ENCODE results near the gene GBE1.
"Not testable (repeated sequence)": the region's sequence is repeated elsewhere in the genome, so short reads cannot be mapped to it uniquely, and the experiment has no call there.

The GBE1 gene

GRCh38 chr3:81544385-81544784 lies 217.1 kb downstream of the GBE1 start:
- no peak for DNase-seq (ENCODE audit: low read depth in 2 of 2, low spot score in 1 of 2)

DNA sequence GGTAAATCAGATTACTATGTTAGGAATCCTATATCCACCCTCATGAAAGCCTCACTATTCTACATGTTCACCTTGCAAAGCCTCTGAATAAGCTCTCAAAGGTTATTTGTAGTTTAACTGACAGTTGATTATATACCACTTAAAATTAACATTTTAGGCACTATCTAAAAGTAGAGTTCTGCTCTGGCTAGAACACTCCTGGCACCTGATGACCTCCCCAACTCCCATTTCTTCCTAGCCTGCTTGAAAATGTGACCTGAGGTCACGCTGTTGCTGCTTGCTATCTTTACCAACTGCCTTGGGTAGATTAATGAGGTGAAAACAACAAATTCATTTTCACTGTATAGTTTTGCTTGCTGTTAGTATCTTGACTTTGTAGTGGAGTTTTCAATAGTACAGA lies 220.7 kb downstream of the GBE1 start:
- no peak for DNase-seq (ENCODE audit: low read depth in 2 of 2, low spot score in 1 of 2)

DNA sequence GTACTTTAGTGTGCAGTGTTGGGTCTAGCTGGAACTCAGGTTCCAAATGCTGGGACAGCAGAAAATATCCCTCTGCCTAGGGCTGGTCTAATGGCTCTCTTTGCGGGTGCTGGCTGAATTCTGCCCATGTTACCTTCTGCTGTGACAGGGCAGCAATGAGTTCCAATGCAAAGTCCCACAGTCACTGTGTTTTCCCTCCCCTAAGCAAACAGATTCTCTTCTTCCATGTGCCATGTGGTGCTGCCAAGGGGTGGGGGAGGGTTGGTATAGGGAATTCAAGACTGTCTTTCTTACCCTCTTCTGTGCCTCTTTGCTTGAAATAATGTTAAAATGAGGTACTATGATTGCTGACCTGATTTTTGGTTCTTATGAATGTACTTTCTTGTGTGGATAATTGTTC lies 229.6 kb downstream of the GBE1 start:
- DNase-seq (ENCODE audit: low read depth in 2 of 2, low spot score in 1 of 2) = no peak

DNA sequence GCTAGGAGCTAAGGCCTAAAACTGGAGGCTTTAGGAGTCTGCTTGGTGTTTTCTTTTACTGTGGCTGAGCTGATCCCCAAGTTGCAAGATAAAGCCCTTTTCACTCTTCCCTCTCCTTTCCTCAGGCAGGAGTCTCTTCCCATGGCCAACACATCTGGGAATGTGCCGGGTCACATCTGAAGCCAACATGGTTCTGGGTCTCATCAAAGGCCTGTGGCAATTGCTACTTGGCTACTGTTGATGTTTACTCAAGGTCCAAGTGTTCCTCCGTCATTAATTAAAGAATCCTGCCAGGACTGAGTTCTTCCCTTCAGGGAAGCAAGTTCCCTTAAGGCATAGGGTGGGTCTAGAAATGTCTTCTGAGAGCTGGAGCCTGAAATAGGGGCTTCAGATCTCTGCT lies 230.2 kb downstream of the GBE1 start:
- DNase-seq (ENCODE audit: low read depth in 2 of 2, low spot score in 1 of 2) = no peak

- DNase-seq (ENCODE audit: low read depth in 2 of 2, low spot score in 1 of 2) = no peak
Measured at GRCh38 chr3:81530180-81530939, 231.1 kb downstream of the GBE1 start.

GRCh38 chr3:81521855-81522254 lies 239.6 kb downstream of the GBE1 start:
- no peak for DNase-seq (ENCODE audit: low read depth in 2 of 2, low spot score in 1 of 2)

DNA sequence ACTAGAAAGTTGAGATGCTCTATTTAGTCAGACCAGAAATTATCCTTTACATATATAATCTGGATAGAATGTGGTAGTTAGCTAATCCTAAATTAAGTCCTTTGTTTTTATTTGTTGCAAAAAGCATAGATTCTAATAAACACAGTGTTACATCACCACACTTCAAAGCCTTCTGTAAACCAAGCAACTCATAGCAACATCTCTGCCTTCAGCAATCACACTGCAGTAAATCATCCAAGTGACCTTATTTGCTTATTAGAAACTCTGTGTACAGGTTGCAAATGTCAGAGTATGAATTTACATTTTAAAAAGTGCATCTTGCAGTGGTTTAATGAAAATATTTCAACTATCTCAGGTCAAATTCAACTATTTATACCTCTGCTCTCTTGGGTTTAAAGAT lies 242.5 kb downstream of the GBE1 start:
- no peak for DNase-seq (ENCODE audit: low read depth in 2 of 2, low spot score in 1 of 2)

GRCh38 chr3:81516042-81516441 lies 245.4 kb downstream of the GBE1 start:
- no peak for DNase-seq (ENCODE audit: low read depth in 2 of 2, low spot score in 1 of 2)

DNA sequence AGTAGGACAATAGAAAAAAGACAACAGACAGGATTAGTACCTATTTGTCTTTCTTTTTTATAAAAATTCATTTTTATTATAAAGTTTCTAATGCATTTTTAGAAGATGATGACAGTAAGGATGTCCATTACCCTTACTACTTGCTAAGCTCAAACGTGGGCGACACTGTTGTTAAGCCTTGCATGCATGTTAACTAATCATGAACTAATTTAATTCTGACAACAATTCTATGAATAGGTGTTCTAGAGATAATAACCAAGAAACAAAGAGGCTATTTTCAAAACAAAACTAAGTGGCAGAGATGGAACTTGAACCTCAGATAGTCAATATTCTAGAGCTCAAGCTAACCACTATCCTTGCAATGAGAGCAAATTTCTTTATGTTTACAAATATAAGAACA lies 247.9 kb downstream of the GBE1 start:
- no peak for DNase-seq (ENCODE audit: low read depth in 2 of 2, low spot score in 1 of 2)

- DNase-seq (ENCODE audit: low read depth in 2 of 2, low spot score in 1 of 2) = no peak
Measured at GRCh38 chr3:81503026-81503425, 258.4 kb downstream of the GBE1 start.

GRCh38 chr3:81502236-81502635 lies 259.2 kb downstream of the GBE1 start:
- DNase-seq (ENCODE audit: low read depth in 2 of 2, low spot score in 1 of 2) = no peak

GRCh38 chr3:81500039-81500438 lies 261.4 kb downstream of the GBE1 start:
- DNase-seq (ENCODE audit: low read depth in 2 of 2, low spot score in 1 of 2) = no peak

- DNase-seq (ENCODE audit: low read depth in 2 of 2, low spot score in 1 of 2) = no peak
Measured at GRCh38 chr3:81497572-81498251, 263.7 kb downstream of the GBE1 start.

DNA sequence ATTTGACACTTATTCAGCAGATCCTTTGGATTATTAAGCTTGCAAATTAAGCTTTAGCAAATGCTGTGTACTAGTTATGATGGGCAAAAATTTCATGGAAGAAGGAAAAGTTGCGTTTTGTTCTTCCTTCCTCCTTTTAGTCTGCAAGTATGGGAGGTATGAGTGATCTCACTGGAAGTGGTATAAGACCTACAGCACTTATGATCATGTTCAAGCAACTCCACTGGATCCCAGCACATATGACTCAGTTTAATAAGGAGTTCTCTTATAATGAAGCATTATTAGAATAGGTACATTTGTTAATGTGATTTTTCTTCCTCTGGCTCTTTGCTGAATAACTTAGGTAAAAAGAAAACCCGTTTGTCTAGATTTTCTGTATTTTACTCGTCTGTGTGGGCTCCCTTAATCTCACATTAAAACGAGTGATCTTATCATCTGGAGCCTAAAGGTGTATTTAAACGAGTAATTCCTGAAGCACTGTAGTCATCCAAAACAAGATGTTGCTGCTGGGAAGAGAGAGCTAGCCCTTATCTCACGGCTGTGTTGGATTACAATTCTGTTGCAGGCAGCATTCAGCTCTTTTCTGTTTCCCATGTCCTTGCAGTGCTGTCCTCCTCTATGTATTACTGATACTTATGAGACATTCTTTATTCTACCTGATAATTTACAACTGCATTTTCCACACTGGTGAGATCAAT lies 264.9 kb downstream of the GBE1 start:
- no peak for DNase-seq (ENCODE audit: low read depth in 2 of 2, low spot score in 1 of 2)

DNA sequence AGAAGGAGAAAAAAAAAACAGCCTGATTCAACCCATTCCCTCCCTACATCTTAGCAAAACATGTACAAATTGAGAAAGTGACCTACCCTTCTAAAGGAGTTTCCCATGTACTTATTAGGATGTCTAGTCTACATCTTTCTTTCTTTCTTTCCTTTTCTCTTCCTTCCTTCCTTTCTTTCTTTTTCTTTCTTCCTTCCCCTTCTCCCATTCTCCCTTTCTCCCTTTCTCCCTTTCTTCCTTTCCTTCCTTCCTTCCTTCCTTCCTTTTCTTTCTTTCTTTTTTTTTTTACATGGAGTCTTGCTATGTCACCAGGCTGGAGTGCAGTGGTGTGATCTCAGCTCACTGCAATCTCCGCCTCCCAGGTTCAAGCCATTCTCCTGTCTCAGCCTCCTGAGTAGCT lies 269.0 kb downstream of the GBE1 start:
- DNase-seq (ENCODE audit: low read depth in 2 of 2, low spot score in 1 of 2) = not testable (repeated sequence)

DNA sequence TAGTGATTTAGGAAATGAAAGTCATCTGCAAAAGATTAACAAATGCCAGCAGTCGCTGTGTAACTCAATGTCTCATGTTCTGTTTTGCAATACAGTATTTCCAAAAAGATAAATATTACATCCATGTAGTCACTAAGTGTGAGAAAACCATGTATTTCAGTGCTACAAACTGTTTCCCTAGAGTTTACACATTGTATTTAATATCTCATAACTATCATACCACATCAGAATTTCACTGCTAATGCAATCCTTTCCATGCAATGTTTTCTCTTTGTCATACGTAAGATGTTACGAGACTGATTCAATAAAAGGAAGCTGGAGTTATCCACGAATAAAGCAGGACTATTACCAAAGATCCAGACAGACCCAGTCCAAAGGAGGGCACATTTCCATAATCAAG lies 269.4 kb downstream of the GBE1 start:
- DNase-seq (ENCODE audit: low read depth in 2 of 2, low spot score in 1 of 2) = no peak

DNA sequence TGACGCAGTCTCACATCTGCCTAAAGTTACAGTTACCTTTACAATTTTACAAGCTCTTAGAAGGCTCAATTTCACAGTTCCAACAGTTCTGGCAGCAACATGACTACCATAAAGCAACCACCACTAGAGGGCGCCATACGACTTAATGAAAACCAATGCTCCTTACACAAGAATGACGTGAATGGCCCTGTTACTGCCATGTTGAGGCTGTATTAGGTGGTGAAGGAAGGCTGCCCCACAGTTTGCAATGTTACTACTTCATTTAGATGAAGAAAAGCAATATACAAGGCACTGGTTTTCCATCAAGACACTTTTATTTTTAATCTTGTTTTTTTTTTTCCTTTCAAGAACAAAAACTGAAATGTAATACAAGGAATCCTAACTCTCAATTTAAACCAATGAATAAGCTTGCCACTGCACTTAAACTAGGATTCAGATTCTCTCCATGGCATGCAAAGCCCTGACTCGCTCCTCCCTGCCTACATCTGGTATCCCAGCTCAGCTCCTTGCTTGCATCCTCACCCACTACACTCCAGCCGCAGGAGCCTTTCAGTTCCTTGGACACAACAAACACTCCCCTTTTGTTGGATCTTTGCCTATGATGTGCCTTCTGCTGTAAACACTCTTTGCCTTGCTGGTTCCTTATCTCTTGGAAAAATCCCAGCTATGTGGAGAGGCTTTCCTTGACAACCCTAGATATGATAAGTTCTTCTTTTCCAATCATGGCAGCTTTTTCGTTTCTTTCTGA lies 270.7 kb downstream of the GBE1 start:
- DNase-seq (ENCODE audit: low read depth in 2 of 2, low spot score in 1 of 2) = peak; percentile 7 to 66

- no peak for DNase-seq (ENCODE audit: low read depth in 2 of 2, low spot score in 1 of 2)
Measured at GRCh38 chr3:81485444-81485865, 276.0 kb downstream of the GBE1 start.

DNA sequence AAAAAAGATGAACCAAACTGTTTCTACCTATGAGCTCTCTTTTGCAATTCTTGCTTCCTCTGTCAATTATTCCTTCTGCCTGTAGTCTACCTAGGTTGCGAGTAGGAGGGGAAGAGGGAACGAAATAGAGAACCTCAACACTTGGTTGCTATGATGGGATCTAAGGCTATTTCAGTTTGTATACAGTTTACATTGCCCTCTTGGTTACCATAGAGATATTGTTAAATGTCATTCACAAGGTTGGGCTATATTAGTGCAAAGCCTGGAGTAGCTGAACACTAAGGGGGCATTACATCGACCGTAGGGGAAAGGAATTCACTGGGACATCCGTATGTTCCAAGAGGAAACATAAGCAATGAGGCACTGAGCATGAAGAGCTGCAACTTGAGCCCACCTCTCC lies 276.9 kb downstream of the GBE1 start:
- no peak for DNase-seq (ENCODE audit: low read depth in 2 of 2, low spot score in 1 of 2)

- DNase-seq (ENCODE audit: low read depth in 2 of 2, low spot score in 1 of 2) = no peak
Measured at GRCh38 chr3:81483046-81483445, 278.4 kb downstream of the GBE1 start.

GRCh38 chr3:81477740-81478139 lies 283.7 kb downstream of the GBE1 start:
- no peak for DNase-seq (ENCODE audit: low read depth in 2 of 2, low spot score in 1 of 2)

DNA sequence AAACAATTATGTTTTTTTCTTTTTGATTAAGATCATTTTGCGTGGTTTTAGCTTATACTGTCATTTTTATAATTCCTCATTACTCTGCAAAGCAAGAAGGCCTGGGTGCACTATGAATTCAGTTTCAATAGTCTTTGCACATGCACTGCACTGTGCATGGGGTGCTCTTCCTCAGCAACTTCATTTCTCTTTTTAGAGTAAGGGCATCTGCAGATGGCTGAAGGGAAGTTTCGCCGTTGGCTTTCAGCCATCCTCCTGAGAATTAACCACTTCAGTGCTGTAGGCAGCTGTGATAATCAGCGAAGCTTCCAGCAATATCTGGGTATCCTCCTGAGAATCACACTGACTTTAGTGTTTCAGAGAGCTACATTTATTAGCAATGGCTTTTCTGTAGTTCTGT lies 284.8 kb downstream of the GBE1 start:
- no peak for DNase-seq (ENCODE audit: low read depth in 2 of 2, low spot score in 1 of 2)
